K562 (cell line): ENCODE results near the gene TP63. TPM values are rescaled to one million over a fixed set of nuclear protein-coding genes. Genes with fewer than 3 reads are reported as not detected.

Experiments
- CEBPB ChIP-seq: fragments of 450-650 bp; IDR thresholded peaks from 2 replicates; pipeline ENCODE4 v1.6.1; 2016; ENCODE audit warnings: missing genetic modification characterization, missing compliant biosample characterization
- CHCHD3 ChIP-seq: fragments of 250-450 bp; sonication (Bioruptor Pico); IDR thresholded peaks from 2 replicates; pipeline ENCODE4 v2.1.2; 2022; ENCODE audit warnings: mild to moderate bottlenecking
- HSF4 ChIP-seq: fragments of 250-450 bp; sonication (Bioruptor Pico); IDR thresholded peaks from 2 replicates; pipeline ENCODE4 v2.1.2; 2022; ENCODE audit warnings: mild to moderate bottlenecking, moderate library complexity, borderline replicate concordance
- NFIC ChIP-seq: fragments of 450-650 bp; IDR thresholded peaks from 2 replicates; pipeline ENCODE4 v1.6.1; 2017; ENCODE audit warnings: mild to moderate bottlenecking, inconsistent platforms
- NONO ChIP-seq, 2 experiments: fragments of 200-400 bp in 1 of 2; fragments of 450-650 bp in 1 of 2; formaldehyde crosslinking in 1 of 2; IDR thresholded peaks; 2 replicates each; pipeline ENCODE4 v1.6.1; 2017; ENCODE audit warnings: low read depth in 2 of 2, mild to moderate bottlenecking in 2 of 2, moderate library complexity in 2 of 2, low read length in 1 of 2
- SNIP1 ChIP-seq: fragments of 450-650 bp; IDR thresholded peaks from 2 replicates; pipeline ENCODE4 v1.7.1; 2017; ENCODE audit warnings: low read depth, mild to moderate bottlenecking
- ZNF263 ChIP-seq: sonication (generic); formaldehyde crosslinking; IDR thresholded peaks from 2 replicates; pipeline ENCODE4 v1.8.0; 2022; ENCODE audit warnings: mild to moderate bottlenecking, missing genetic modification reagents, borderline replicate concordance
- ZNF41 ChIP-seq: fragments of 250-450 bp; sonication (Bioruptor Pico); conservative IDR thresholded peaks from 2 replicates; pipeline ENCODE4 v1.4.0; 2020; ENCODE audit warnings: mild to moderate bottlenecking
- ZNF766 ChIP-seq: fragments of 200-800 bp; sonication (Bioruptor generic); conservative IDR thresholded peaks from 2 replicates; pipeline ENCODE4 v1.6.1; 2016; ENCODE audit warnings: missing genetic modification characterization, missing compliant biosample characterization
- polyA plus RNA-seq, 8 experiments: library from polyadenylated mRNA; depleted of rRNA in 4 of 8; stranded (reverse) in 5 of 8; unstranded in 3 of 8; fragments of >200 nt; fragmentation: Nextera tagmentation in 2 of 8; fragmentation: Illumina TruSeq in 1 of 8; extraction: Ambion mirVana in 2 of 8; extraction: Trizol in 1 of 8; gene quantifications; 2 replicates each; pipeline versions ENCODE4 v1.2.1 to v1.2.3, GENCODE V29; 2011 to 2014; ENCODE audit warnings: inconsistent platforms in 1 of 8, missing spikeins in 1 of 8
- total RNA-seq, 7 experiments: library from RNA; depleted of rRNA in 6 of 7; stranded (reverse); fragments of >200 nt in 6 of 7; fragmentation: Illumina TruSeq in 2 of 7; extraction: Trizol in 2 of 7; gene quantifications; 2 replicates each; pipeline versions ENCODE4 v1.2.1 to v1.2.3, GENCODE V29; 2011 to 2021; ENCODE audit warnings: low replicate concordance in 1 of 7
- TF ChIP-seq, protein P1 (sequence below): IDR thresholded peaks from 2 replicates; pipeline ENCODE4 v1.6.1; 2016; ENCODE audit warnings: missing genetic modification characterization, missing compliant biosample characterization
- TF ChIP-seq, protein P2 (sequence below): sonication (generic); formaldehyde crosslinking; IDR thresholded peaks from 2 replicates; pipeline ENCODE4 v1.4.0; 2020; ENCODE audit warnings: mild to moderate bottlenecking, missing genetic modification reagents

Gene TP63
- total and polyA plus RNA-seq, 9 of the 15 experiments (the other 6 are each of a cell fraction or from before 2014, with no cell fraction given): 0.32 to 1.4 (median 0.50) TPM

DNA sequence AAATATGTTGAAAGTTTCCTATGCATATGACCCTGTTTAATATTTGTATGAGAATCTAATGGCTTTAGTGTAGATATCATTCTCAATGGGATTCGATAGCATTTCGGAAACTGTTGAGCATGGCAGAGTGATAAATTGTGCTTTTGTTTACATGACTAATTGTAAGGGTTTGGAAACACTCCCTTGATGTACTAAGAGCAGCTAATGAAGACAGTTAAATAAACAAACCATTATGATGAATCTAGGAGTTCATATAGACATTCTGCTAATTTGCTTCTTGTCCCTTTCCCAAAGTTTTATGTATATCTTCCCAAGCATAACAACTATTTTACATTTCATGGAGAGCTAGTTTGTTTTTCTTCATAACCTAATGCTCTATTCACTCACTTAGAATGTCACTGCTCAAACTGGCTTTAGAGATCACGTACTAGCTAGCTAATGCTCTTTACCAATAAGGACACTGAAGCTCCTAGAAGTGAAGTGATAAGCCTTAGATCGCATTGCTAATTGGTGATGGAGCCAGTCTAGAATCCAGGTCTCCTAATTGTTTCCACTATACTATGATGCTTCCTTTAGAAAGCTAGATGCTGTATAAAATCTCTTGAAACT is 140.8 kb downstream of the TP63 start (continued):
- TF ChIP-seq, protein P1, sequence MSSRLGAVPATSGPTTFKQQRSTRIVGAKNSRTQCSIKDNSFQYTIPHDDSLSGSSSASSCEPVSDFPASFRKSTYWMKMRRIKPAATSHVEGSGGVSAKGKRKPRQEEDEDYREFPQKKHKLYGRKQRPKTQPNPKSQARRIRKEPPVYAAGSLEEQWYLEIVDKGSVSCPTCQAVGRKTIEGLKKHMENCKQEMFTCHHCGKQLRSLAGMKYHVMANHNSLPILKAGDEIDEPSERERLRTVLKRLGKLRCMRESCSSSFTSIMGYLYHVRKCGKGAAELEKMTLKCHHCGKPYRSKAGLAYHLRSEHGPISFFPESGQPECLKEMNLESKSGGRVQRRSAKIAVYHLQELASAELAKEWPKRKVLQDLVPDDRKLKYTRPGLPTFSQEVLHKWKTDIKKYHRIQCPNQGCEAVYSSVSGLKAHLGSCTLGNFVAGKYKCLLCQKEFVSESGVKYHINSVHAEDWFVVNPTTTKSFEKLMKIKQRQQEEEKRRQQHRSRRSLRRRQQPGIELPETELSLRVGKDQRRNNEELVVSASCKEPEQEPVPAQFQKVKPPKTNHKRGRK: no peak
- no peak for TF ChIP-seq ZNF41
- no peak for TF ChIP-seq HSF4
- no peak for TF ChIP-seq NFIC
- TF ChIP-seq CHCHD3: no peak
- TF ChIP-seq NONO (IDR thresholded peaks at IDR 0.05; ENCODE audit: low read depth in 2 of 2, low read length in 1 of 2): no peak
- TF ChIP-seq ZNF766 (CRISPR knock-in tag): no peak
- TF ChIP-seq CEBPB (tag): no peak
- TF ChIP-seq, protein P2, sequence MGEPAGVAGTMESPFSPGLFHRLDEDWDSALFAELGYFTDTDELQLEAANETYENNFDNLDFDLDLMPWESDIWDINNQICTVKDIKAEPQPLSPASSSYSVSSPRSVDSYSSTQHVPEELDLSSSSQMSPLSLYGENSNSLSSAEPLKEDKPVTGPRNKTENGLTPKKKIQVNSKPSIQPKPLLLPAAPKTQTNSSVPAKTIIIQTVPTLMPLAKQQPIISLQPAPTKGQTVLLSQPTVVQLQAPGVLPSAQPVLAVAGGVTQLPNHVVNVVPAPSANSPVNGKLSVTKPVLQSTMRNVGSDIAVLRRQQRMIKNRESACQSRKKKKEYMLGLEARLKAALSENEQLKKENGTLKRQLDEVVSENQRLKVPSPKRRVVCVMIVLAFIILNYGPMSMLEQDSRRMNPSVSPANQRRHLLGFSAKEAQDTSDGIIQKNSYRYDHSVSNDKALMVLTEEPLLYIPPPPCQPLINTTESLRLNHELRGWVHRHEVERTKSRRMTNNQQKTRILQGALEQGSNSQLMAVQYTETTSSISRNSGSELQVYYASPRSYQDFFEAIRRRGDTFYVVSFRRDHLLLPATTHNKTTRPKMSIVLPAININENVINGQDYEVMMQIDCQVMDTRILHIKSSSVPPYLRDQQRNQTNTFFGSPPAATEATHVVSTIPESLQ (CRISPR knock-in tag): no peak
- TF ChIP-seq ZNF263 (CRISPR knock-in tag): no peak
- no peak for TF ChIP-seq SNIP1
